Fibroblast of mammary gland (primary cell): ENCODE results near the gene EMP1.

Experiments used
- DNase-seq: peaks from one replicate; pipeline ENCODE4 v3.0.0-alpha.2; 2010; ENCODE audit warnings: low read depth
- H3K4me3 ChIP-seq: 2 replicates; pipeline ENCODE4 v1.5.1; 2011; ENCODE audit warnings: low read depth, mild to moderate bottlenecking, low read length, moderate library complexity; ENCODE audit not compliant: control insufficient read depth
- CTCF ChIP-seq: conservative IDR thresholded peaks from 2 replicates; pipeline ENCODE4 v1.5.1; 2011; ENCODE audit warnings: low read depth, low read length, inconsistent platforms; ENCODE audit not compliant: control insufficient read depth, insufficient read depth

Gene EMP1

DNA sequence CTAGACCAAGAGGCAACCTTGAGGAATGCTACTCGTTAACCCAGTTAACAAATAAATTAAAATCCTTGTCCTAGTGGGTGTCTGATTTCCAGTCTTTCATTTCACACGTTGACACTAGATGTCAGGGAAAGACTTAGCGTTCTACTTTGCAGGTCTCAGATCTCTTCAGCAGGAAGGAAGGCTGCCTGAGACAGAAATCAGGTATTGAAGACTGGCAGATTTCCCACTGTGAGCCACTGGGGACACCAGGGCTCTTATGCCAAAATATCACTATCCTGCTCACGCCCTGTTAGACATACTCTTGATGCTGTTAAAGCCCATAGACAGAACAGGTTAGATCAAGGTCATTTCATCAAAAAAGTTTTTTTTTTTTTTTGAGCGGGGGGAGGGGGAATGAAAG lies 33.0 kb downstream of the EMP1 start:
- no peak for TF ChIP-seq CTCF
- H3K4me3 ChIP-seq = no peak overlapping the region

DNA sequence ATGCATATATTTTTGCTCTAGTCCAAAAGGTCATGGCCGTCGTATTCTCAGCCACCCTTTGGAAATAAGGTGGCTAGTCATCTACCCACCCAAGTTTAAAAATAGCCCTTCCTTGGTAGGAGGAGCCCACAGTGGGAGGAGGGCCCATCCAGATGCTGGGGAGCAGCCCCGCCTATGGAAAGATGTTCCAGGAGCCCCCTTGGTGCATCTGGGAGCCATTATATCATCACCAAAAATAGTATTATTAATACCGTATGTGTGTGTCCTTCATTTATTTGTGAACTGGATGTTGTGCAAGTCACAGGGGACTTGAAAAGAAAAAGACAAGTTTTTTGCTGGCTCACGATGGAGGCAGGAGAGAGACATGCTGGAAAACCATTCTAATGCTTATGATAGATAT lies 34.0 kb downstream of the EMP1 start:
- DNase-seq = peak; percentile 86
- H3K4me3 ChIP-seq = no peak overlapping the region
- no peak for TF ChIP-seq CTCF

More for the DNA sequence above, 33.0 kb downstream of the EMP1 start:
- no peak for DNase-seq

DNA sequence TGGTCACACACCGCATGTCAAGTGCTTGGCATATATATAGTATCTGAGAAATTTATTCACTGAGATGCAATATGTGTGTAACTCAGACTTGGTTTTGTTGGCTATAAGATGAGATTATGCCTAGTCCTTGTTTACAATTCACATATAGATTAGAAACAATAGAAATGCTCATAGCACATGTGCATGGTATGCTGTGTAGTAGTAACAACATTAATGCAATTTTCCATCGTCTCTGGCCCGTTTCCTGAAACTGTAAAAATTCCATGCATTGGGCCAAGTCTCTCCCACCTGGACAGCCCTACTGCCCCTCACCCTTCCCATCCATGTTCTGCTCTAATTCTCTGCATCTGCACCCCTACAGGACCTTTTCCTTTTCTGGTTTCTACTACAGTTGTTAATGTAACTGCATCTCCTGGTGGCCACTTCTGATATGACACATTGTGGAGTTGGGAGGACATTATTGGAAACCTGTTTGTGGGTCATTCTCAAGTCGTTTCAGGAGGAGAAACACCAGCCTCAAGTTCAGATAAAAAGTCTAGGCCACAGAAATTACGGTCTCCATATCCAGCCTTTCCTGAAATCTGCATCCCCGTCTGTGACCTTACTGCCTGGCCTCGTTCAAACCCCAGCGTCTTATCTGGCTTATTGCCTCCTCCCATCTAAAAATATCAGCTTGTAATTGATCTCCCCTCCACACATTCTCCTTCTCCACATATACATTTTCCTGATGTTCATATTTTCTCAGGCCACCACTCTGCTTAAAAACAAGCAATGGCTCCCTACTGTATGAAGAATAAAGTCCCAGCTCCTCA lies 37.5 kb downstream of the EMP1 start:
- no peak overlapping the region for H3K4me3 ChIP-seq
- peak; percentile 99 for TF ChIP-seq CTCF
- DNase-seq = peak; percentile 76

DNA sequence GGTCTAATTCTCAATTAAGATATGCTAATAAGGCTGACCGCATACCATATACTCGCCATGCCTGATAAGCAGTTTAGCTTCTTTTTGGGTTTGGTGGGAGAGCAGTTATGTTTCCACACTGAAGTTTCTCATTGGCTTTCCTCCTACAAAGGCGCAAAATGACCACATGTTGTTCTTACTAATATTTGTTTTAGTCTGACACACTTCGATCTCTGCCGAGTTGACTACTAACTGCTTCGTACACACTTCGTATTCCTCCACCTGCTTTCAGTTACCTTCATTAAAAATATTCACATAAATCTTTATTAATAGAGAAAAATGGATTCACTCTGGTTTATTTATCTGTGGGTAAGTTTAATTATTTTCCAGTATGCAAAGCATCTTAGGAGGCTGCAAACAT lies 41.7 kb downstream of the EMP1 start:
- no peak for TF ChIP-seq CTCF
- H3K4me3 ChIP-seq = no peak overlapping the region
- no peak for DNase-seq

GRCh38 chr12:13241833-13242488 lies 45.4 kb downstream of the EMP1 start:
- no peak overlapping the region for H3K4me3 ChIP-seq
- TF ChIP-seq CTCF = no peak
- DNase-seq = peak; percentile 41

DNA sequence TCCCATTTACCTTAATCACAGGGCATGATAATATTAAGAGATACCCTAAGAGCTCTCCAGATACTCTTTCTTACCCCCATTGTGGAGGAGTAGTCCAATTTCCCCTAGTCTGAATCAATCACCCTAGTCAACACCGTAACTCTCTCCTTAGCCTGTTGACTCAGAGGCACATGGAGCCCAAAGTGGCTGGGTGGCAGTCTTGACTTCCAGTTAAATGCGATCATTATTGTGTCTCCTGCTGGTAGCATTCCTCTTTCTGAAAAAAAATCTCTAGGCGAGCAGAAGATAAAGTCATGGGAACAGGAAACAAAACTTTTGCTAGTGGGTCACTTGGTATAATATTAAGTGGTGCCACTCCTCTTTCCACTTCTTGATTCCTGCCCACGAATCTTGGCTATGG lies 46.4 kb downstream of the EMP1 start:
- H3K4me3 ChIP-seq = no peak overlapping the region
- no peak for TF ChIP-seq CTCF
- DNase-seq = no peak
